ENCODE measurements around the gene RRAS. TPM values are rescaled to one million over a fixed set of nuclear protein-coding genes. Genes with fewer than 3 reads are reported as not detected.

RRAS gene
- total RNA-seq, 1 donor from 2014 or later, result 28.6 TPM

DNA sequence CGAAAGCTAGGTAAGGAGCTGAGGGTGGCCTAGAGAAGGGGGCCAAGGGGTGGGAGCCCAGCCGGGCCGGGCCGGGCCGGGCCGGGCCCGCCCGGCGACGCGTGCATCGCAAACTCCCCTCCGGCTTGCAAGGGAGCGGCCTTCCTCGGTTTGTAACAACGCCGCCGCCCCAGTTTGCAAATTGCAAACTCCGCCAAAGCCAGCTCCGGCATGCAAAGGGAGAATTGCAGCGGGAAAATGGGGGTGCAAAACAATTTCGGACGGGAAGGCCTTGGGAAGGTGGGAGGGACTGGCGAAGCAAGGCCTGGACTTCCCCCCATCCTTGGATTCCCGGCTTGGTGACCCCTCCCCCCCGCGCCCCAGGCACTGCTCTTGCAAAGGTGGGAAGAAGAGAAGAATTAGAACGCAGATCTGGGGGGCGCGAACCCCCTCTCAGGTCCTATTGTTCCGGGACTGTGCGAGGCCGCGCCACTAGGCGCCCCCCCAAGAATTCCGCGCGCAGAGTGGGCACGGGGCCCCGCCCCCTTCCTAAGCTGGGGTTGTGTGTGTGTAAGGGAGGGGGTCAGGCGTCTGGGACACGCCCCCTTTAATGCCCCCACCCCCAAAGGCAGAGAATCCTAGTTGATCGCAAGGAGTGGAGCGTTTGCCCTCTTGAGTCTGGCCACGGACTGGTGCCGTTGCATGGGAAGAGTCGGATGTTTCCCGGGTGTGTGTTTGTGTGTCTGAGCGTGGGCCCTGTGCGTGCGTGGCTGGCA is 48.0 kb downstream of the RRAS start:
- Mint-ChIP-seq H3K27ac (peak overlapping the region; percentile 91), H3K4me1 (peaks cover 20% of the 10 kb centered on the region), H3K27me3 (ENCODE audit: low read depth) (no peaks in the 10 kb centered on the region), H3K9me3 (no peaks in the 10 kb centered on the region), H3K4me3 (peak overlapping the region; percentile 86), H3K36me3 (no peaks in the 10 kb centered on the region)
- peak; percentile 25 to 63 for DNase-seq (ENCODE audit: low spot score in 2 of 2, unreplicated experiment in 2 of 2)
- TF ChIP-seq, protein P1, sequence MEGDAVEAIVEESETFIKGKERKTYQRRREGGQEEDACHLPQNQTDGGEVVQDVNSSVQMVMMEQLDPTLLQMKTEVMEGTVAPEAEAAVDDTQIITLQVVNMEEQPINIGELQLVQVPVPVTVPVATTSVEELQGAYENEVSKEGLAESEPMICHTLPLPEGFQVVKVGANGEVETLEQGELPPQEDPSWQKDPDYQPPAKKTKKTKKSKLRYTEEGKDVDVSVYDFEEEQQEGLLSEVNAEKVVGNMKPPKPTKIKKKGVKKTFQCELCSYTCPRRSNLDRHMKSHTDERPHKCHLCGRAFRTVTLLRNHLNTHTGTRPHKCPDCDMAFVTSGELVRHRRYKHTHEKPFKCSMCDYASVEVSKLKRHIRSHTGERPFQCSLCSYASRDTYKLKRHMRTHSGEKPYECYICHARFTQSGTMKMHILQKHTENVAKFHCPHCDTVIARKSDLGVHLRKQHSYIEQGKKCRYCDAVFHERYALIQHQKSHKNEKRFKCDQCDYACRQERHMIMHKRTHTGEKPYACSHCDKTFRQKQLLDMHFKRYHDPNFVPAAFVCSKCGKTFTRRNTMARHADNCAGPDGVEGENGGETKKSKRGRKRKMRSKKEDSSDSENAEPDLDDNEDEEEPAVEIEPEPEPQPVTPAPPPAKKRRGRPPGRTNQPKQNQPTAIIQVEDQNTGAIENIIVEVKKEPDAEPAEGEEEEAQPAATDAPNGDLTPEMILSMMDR (IDR thresholded peaks at IDR 0.05; ENCODE audit: unreplicated experiment), result no peak

DNA sequence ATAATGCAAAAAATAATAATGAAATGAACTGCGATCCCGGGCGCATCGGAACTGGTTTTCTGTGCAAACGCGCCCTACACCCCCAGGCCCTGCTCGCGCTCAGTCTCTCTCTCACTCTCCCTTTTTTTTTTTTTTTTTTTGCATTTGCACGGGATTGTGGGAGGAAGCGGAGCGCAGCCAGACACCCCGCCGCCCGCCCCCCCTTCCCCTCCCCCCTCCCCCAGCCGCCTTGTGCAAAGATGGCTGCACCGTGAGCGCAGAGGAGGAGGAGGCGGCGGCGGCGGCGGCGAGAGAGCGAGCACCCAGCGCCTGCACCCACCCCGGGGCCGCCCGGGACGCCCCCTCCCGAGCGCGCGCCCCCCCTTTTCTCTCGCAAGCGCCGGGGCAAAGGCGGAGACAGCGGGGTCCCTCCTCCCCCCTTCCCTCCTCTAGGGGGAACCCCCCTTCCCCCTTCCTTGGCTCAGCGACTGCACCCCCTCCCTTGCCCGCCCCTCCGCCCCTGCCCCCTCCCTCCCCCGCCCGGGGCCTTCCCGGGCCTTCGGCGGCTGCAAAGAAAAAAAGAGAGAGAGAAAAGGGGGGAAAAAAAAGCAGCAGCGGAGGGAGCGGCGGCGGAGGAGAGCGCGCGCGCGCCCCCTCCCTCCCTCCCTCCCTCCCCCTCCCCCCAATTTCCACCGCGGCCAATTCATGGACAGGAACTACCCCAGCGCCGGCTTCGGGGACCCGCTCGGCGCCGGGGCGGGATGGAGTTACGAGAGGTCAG is 48.8 kb downstream of the RRAS start, which contains the start of gene PRR12:
Gene PRR12, plus strand, starts transcription at position 212 of the 760 bp plus-strand sequence. Its CDS starts 473 bp downstream, at position 685.
- peak within 1 kb of the TSS; percentile 95 for H3K27ac Mint-ChIP-seq

DNA sequence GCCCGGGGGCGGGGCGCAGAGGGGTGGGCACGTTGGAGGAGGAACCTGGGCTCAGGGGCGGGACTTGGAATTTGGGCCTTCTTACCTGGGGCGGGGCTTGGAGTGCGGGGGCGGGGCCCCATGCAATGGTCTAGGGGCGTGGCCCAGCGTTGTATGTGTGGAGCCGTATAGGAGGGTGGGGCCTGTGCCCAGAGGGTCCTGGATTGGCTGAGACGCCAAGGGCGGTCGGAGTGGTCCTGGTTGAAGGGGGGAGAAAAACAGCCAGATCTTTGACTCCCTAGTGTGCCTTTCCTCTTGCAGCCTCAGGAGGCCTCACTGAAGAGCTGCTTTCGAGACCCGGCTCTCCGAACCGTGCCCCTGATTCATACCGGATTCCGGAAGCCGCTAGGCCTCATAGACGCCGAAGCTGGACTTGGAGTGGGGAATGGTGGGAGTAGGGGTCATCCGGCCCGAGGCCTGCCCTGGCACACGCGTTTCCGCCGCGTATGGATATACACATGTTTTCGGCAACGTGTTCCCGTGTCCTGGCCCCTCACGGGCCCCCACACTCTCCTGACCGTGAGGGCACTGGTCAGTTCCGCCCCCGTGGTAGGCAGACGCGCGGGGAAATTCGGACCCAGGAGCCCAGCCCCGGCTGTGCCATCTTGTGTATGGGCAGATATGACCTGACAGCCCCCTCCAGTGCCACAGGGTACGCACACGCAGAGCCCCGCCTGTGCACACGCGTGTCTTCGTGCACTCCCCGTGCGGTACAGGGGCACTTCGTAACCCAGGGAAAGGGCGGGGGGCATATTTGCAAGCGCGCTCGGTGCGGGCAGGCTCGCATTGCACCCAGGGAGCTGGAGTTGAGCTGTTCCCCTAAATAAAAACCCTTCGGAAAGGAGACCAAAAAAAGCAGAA is 49.6 kb downstream of the RRAS start:
- no peaks in the 10 kb centered on the region for H3K27me3 Mint-ChIP-seq (ENCODE audit: low read depth)
- peak overlapping the region; percentile 86 for H3K4me3 Mint-ChIP-seq
- peak; percentile 90 to 96 for DNase-seq (ENCODE audit: low spot score in 2 of 2, unreplicated experiment in 2 of 2)
- H3K27ac Mint-ChIP-seq, result peak overlapping the region; percentile 95
- H3K36me3 Mint-ChIP-seq, result no peaks in the 10 kb centered on the region
- TF ChIP-seq, protein P1 (IDR thresholded peaks at IDR 0.05; ENCODE audit: unreplicated experiment), result no peak
- peaks cover 20% of the 10 kb centered on the region for H3K4me1 Mint-ChIP-seq
- H3K9me3 Mint-ChIP-seq, result no peaks in the 10 kb centered on the region

More for the DNA sequence above, 48.8 kb downstream of the RRAS start, which contains the start of gene PRR12:
- DNase-seq (ENCODE audit: low spot score in 2 of 2, unreplicated experiment in 2 of 2), result peak; percentile 55 to 67
- peak within 1 kb of the TSS; percentile 86 for H3K4me3 Mint-ChIP-seq
- no peaks in the 10 kb centered on the region for H3K9me3 Mint-ChIP-seq
- peaks cover 20% of the 10 kb centered on the region for H3K4me1 Mint-ChIP-seq
- no peaks in the 10 kb centered on the region for H3K36me3 Mint-ChIP-seq
- no peaks in the 10 kb centered on the region for H3K27me3 Mint-ChIP-seq (ENCODE audit: low read depth)
- TF ChIP-seq, protein P1 (IDR thresholded peaks at IDR 0.05; ENCODE audit: unreplicated experiment), result no peak

DNA sequence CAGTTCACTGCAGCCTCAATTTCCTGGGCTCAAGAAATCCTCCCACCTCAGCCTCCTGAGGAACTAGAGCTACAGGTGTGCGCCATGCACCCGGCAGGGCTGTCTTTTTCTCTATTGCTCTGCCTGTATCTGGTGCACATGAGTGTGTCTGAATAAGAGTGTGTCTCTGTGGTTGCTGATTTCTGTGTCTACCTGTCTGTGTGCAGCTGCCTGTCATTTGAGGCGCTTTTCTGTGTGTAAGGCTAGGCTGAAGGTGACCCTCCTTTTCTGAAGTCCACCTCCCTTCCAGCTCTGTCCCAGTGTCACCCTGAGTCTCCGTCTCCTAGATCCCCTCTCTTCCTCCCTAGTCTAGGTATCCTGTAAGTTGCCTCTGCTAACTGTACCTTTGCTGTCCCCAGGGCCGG is 50.4 kb downstream of the RRAS start:
- no peak for DNase-seq (ENCODE audit: low spot score in 2 of 2, unreplicated experiment in 2 of 2)
- Mint-ChIP-seq H3K4me1 (peaks cover 20% of the 10 kb centered on the region), H3K36me3 (no peaks in the 10 kb centered on the region), H3K9me3 (no peaks in the 10 kb centered on the region), H3K27ac (no peak overlapping the region), H3K4me3 (no peak overlapping the region), H3K27me3 (ENCODE audit: low read depth) (no peaks in the 10 kb centered on the region)
- TF ChIP-seq, protein P1 (IDR thresholded peaks at IDR 0.05; ENCODE audit: unreplicated experiment), result no peak
